NCI-H226 (cell line): ENCODE data around the gene PXDC1.
"Not testable (repeated sequence)": the region's sequence is repeated elsewhere in the genome, so short reads cannot be mapped to it uniquely, and the experiment has no call there.

Source experiments
- DNase-seq: peaks from one replicate; pipeline ENCODE4 v3.0.0-alpha.2; 2015

Gene PXDC1

DNA sequence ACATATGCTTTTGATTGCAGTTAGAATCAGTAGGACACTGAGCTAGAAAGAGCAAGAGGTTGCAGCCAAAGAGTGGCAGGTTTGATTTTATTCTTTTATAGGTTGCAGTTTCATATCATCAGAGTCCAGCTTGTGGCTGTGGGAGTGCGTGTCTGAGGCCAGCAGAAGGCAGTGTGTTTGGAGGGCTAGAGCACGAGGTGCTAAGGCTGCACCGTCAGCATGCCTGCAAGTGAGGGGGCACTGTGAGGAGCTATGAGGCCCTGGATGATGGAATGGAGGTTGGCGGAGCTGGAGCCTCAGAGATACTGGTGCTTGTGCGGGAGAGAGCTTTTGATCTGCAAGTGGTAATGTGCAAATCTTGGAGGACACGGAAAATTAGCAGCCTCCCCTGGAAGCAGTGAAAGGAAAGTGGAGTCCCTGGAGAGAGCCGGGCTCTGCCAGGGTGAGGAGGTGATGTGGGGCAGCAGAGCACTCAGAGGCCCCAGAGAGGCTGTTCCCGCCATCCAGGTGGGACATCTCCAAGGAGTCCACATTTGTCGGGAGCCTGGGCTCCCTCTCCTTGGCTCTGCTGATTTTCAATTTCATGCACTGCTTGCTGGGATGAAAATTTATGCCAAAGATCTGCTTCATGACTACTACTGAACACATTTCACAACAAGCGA is 43.6 kb downstream of the PXDC1 start:
- no peak for DNase-seq

GRCh38 chr6:3707024-3707423 is 44.5 kb downstream of the PXDC1 start:
- DNase-seq = no peak

DNA sequence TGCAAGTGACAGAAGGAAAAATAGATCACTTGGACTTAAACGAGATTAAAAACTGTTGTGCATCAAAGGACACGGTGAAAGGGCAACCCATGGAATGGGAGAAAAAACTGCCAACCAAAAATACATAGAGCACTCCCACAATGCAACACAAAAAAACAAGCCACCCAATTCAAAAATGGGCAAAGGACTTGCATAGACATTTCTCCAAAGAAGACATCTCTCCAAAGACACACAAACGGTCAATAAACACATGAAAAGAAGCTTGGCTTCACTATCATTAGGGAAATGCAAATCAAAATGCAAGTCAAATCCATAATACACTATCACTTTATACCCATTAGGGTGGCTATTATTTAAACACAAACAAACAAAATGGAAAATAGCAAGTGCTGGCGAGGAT is 45.0 kb downstream of the PXDC1 start:
- no peak for DNase-seq

- DNase-seq = no peak
Observed at GRCh38 chr6:3701631-3702030, 49.9 kb downstream of the PXDC1 start.

- DNase-seq = no peak
Observed at GRCh38 chr6:3699231-3699630, 52.3 kb downstream of the PXDC1 start.

DNA sequence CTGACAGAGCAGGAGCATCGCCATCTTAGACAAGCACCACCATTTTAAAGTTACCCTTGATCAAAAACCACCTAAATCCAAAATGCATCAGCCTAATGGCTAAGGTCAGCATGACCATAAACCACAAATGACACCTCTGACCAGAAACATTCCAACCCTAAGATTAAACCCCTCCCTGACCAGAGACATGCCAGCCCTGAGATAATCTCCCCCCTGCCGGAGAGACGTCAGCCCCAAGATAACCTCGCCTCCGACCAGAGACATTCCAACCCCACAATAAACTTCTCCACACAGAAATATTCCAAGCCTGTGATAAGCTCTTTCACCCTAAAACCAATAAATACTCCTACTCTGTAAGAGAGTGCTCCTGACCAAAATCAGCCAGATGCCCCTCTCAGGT is 53.5 kb downstream of the PXDC1 start:
- DNase-seq = peak; percentile 96

- peak; percentile 85 for DNase-seq
Observed at GRCh38 chr6:3697609-3698008, 53.9 kb downstream of the PXDC1 start.

GRCh38 chr6:3696525-3697088 is 54.9 kb downstream of the PXDC1 start:
- no peak for DNase-seq

DNA sequence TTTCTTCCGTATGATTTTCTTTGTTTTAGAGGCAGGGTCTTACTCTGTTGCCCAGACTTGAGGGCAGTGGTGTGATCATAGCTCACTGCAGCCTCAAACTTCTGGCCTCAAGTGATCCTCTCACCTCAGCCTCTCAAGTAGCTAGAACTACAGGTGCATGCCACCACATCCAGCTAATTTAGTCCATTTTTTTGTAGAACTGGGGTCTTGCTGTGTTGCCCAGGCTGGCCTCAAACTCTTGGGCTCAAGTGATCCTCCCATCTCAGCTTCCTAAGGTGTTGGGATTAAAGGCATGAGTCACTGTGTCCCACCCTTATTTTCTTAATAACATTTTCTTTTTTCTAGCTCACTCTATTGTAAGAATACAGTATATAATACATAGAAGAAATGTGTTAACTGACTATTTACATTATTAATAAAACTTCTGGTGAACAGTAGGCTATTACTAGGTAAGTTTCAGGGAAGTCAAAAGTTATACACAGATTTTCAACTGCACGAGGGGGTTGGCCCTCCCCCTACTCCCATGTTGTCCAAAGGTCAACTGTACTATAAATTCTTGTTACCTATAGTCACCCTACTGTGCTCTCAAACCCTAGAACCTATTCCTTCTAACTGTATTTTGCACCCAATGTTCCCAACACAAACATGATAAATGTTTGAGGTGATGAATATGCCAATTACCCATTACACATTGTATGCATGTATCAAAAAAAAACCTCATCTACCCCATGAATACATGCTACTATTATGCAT is 56.3 kb downstream of the PXDC1 start:
- no peak for DNase-seq

DNA sequence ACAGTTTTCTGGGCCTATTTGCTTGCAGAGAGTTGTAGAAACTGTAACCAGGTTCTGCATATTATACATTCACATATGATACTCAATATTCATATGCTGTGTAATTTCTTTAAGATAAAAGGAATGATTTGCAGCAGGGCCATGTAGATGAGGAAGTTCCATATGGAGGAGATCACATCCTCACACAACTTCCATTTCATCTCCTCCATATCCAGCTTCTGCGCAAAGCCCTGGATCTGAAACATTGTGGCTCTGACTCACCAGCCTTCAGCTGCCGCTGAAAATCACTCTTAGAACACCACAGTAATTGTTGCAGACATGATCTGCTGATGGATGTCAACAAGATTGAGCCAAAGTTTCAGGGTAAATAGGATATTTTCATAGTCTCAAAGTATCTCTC is 57.7 kb downstream of the PXDC1 start:
- DNase-seq = no peak

- no peak for DNase-seq
Observed at GRCh38 chr6:3690506-3690905, 61.0 kb downstream of the PXDC1 start.

GRCh38 chr6:3687847-3688246 is 63.7 kb downstream of the PXDC1 start:
- DNase-seq = no peak

- DNase-seq = no peak
Observed at GRCh38 chr6:3683331-3683730, 68.2 kb downstream of the PXDC1 start.

- DNase-seq = no peak
Observed at GRCh38 chr6:3678946-3679345, 72.6 kb downstream of the PXDC1 start.

DNA sequence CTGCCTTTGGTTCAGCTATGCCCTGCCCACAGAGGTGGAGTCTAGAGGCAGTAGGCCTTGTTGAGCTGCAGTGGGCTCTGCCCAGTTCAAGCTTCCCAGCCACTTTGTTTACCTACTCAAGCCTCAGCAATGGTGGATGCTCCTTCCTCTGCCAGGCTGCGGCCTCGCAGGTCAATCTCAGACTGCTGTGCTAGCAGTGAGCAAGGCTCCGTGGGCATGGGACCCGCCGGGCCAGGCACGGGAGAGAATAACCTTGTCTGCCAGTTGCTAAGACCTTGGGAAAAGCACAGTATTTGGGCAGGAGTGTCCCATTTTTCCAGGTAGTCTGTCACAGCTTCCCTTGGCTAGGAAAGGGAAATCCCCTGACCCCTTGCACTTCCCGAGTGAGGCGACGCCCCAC is 73.8 kb downstream of the PXDC1 start:
- not testable (repeated sequence) for DNase-seq

GRCh38 chr6:3677351-3677750 is 74.2 kb downstream of the PXDC1 start:
- DNase-seq = not testable (repeated sequence)
